RWPE2 (cell line): ENCODE data around the gene LAMB4.

Source experiments
- ATAC-seq: fragments of 200-7000 bp; cut with Tn5 transposase; 3 replicates; pipeline ENCODE4 v1.9.1; 2021; ENCODE audit warnings: low read depth
- DNase-seq: peaks from one replicate; pipeline ENCODE4 v3.0.0-alpha.2; 2020; ENCODE audit warnings: low spot score
- H3K27ac ChIP-seq: fragments of 450-650 bp; 2 replicates; pipeline ENCODE4 v1.5.1; 2017; ENCODE audit warnings: mild to moderate bottlenecking; ENCODE audit not compliant: poor library complexity, severe bottlenecking
- H3K27me3 ChIP-seq: fragments of 250-450 bp; sonication (Bioruptor Pico); 2 replicates; pipeline ENCODE4 v1.5.1; 2021; ENCODE audit warnings: mild to moderate bottlenecking, moderate library complexity; ENCODE audit not compliant: insufficient read depth, poor library complexity, severe bottlenecking
- H3K36me3 ChIP-seq: fragments of 250-450 bp; sonication (Bioruptor Pico); 2 replicates; pipeline ENCODE4 v1.5.1; 2020; ENCODE audit warnings: low read depth, mild to moderate bottlenecking, moderate library complexity
- H3K4me1 ChIP-seq: fragments of 250-450 bp; sonication (Bioruptor Pico); 2 replicates; pipeline ENCODE4 v1.5.1; 2021; ENCODE audit warnings: mild to moderate bottlenecking, moderate library complexity; ENCODE audit not compliant: insufficient read depth, poor library complexity, severe bottlenecking
- H3K4me3 ChIP-seq: fragments of 250-450 bp; sonication (Bioruptor Pico); 2 replicates; pipeline ENCODE4 v1.5.1; 2021; ENCODE audit warnings: mild to moderate bottlenecking, moderate library complexity; ENCODE audit not compliant: severe bottlenecking
- H3K9me3 ChIP-seq: fragments of 250-450 bp; sonication (Bioruptor Pico); 2 replicates; pipeline ENCODE4 v1.5.1; 2021; ENCODE audit warnings: mild to moderate bottlenecking, moderate library complexity; ENCODE audit not compliant: severe bottlenecking
- TF ChIP-seq, protein P1 (sequence below): fragments of 450-650 bp; IDR thresholded peaks from one replicate; pipeline ENCODE4 v1.5.1; 2017; ENCODE audit warnings: mild to moderate bottlenecking, moderate library complexity; ENCODE audit not compliant: poor library complexity, severe bottlenecking

The LAMB4 gene

DNA sequence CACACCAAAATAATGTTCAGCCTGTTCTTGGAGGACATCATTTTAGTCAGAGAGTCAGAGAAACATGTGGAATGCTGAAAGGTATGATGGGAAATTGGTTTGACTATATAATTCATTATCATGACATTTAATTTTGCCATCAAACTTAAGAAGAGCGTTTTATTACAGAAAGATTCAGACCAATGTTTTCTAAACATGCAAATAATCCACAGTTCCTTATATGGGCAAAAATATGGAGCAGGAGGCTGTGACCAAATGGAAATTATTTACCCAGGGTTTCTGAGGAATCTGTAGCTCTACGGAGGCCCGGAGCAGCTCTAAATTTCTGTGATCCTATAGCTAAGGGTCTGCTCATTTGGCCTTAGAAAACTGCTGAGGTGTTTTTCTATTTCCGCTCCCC lies 33.2 kb downstream of the LAMB4 start:
- no peaks in the 10 kb centered on the region for H3K27me3 ChIP-seq
- TF ChIP-seq, protein P1, sequence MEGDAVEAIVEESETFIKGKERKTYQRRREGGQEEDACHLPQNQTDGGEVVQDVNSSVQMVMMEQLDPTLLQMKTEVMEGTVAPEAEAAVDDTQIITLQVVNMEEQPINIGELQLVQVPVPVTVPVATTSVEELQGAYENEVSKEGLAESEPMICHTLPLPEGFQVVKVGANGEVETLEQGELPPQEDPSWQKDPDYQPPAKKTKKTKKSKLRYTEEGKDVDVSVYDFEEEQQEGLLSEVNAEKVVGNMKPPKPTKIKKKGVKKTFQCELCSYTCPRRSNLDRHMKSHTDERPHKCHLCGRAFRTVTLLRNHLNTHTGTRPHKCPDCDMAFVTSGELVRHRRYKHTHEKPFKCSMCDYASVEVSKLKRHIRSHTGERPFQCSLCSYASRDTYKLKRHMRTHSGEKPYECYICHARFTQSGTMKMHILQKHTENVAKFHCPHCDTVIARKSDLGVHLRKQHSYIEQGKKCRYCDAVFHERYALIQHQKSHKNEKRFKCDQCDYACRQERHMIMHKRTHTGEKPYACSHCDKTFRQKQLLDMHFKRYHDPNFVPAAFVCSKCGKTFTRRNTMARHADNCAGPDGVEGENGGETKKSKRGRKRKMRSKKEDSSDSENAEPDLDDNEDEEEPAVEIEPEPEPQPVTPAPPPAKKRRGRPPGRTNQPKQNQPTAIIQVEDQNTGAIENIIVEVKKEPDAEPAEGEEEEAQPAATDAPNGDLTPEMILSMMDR, result no peak
- peaks cover 4% of the 10 kb centered on the region for H3K4me1 ChIP-seq
- no peak overlapping the region for H3K4me3 ChIP-seq
- H3K36me3 ChIP-seq, result no peaks in the 10 kb centered on the region
- no peak for DNase-seq
- no peak overlapping the region for H3K27ac ChIP-seq
- ATAC-seq, result no peak
- peaks cover 3% of the 10 kb centered on the region for H3K9me3 ChIP-seq

DNA sequence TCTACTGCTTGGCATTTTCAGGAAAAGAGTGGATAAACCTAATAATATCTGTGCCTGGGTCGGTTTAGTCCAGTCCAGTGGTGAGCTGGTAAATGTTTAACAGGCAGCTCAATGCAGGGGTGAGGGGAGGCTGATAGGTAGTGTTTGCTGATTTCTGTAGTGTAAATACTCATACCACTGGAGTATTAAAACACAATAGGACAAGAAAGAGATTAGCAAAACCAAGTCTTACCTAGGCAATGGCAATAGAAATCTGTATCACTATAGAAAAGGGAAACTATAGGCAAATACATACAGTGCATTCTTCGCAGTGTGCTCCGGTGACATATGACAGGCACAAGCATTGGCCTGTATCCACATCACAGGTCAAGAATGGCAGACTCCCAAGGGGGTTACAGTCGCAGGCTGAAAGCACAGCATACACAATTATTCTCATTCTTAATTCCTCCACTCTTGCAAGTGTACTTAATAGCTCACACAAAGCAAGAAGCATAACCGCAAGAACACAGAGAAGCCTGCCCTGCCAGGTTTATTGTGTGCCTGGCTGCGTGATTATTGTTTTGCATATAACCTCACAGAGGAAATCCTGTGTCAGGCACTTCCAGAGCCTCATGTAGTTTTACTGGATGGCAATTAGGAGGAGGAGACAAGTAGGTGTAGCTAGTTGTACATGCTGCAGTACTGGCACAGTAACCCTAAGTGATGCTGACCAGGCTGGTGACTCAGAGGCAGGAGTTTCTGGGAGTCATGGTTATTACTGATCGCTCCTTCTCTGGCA lies 35.0 kb downstream of the LAMB4 start:
- Histone ChIP-seq H3K4me1 (peaks cover 4% of the 10 kb centered on the region), H3K27me3 (no peaks in the 10 kb centered on the region), H3K27ac (no peak overlapping the region), H3K9me3 (peaks cover 3% of the 10 kb centered on the region), H3K4me3 (no peak overlapping the region), H3K36me3 (no peaks in the 10 kb centered on the region)
- ATAC-seq (peak; percentile 97), DNase-seq (no peak)
- TF ChIP-seq, protein P1, result no peak

DNA sequence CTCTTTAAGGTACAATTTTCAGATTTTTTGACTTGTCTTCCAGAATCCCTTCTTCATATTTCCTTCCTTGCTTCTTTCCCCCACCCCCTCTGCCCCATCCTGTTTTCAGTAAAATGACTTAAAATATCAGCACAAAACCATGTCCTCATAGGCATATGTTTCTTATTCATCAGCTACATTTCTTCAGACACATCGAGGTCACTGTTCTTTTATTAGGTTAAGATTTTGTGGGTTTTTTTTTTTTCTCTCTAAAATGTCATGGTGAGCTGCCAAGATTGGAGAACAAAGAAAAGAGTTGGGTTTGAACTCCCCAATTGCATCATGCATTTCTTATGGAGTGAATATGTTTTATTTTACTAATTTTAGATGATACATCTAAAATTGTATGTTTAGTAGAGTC lies 35.8 kb downstream of the LAMB4 start:
- Histone ChIP-seq H3K27ac (no peak overlapping the region), H3K27me3 (no peaks in the 10 kb centered on the region), H3K36me3 (no peaks in the 10 kb centered on the region), H3K4me1 (peaks cover 4% of the 10 kb centered on the region), H3K4me3 (no peak overlapping the region), H3K9me3 (no peaks in the 10 kb centered on the region)
- DNase-seq, result no peak
- TF ChIP-seq, protein P1, result no peak
- no peak for ATAC-seq

DNA sequence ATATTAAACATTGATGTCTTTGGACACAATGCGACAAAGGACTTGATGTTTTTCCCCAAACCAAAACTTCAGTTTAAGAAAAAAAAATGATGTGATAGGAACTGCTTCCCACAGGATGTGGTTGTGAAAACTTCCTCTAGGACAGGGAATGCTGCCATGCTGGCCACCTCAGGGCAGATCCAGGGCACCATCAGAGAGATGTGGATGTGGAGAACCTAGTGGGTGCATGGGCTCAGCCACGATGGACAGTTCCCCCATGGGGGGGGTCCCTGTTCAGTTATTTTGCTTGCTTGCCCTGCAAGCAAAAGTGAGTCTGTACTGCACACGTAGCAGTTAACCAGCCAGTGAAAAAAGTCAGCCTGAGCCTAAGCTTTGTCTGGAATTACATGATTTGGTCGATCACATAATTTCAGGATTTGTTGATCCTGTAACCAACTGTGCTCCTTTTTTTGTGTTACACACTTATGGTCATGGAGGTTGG lies 36.3 kb downstream of the LAMB4 start:
- H3K36me3 ChIP-seq, result no peaks in the 10 kb centered on the region

DNA sequence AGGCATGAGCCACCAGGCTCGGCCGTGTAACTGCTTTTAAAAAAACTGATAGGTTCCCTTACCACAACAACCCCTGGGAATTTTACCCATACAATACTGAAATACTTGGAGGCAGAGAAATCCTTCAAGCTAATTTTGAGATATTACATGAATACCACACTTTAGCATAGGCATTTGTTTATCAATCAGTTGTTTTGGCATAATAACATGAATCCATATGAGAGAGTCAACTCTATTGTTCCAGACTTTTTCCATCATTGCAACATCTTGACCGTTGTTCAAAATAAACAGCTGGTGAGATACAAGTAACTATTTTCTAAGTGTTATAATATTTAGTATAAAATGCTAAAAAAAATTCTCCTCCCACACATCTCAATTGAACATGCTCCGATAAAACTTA lies 36.8 kb downstream of the LAMB4 start:
- H3K4me1 ChIP-seq, result peaks cover 4% of the 10 kb centered on the region
- no peak for ATAC-seq
- TF ChIP-seq, protein P1, result no peak
- DNase-seq, result no peak
- no peaks in the 10 kb centered on the region for H3K36me3 ChIP-seq
- no peak overlapping the region for H3K27ac ChIP-seq
- H3K27me3 ChIP-seq, result no peaks in the 10 kb centered on the region
- no peak overlapping the region for H3K4me3 ChIP-seq
- no peaks in the 10 kb centered on the region for H3K9me3 ChIP-seq

More for the DNA sequence above, 36.3 kb downstream of the LAMB4 start:
- TF ChIP-seq, protein P1, result no peak
- Histone ChIP-seq H3K4me3 (no peak overlapping the region), H3K27ac (no peak overlapping the region), H3K9me3 (no peaks in the 10 kb centered on the region), H3K27me3 (no peaks in the 10 kb centered on the region), H3K4me1 (peaks cover 4% of the 10 kb centered on the region)
- DNase-seq, result no peak
- ATAC-seq, result no peak
